ENCODE measurements around the gene CD68. TPM values are rescaled to one million over a fixed set of nuclear protein-coding genes. Genes with fewer than 3 reads are reported as not detected.

CD68 gene
- total and polyA plus RNA-seq, 2 experiments from 2014 or later = 64.0 to 80.4 TPM

DNA sequence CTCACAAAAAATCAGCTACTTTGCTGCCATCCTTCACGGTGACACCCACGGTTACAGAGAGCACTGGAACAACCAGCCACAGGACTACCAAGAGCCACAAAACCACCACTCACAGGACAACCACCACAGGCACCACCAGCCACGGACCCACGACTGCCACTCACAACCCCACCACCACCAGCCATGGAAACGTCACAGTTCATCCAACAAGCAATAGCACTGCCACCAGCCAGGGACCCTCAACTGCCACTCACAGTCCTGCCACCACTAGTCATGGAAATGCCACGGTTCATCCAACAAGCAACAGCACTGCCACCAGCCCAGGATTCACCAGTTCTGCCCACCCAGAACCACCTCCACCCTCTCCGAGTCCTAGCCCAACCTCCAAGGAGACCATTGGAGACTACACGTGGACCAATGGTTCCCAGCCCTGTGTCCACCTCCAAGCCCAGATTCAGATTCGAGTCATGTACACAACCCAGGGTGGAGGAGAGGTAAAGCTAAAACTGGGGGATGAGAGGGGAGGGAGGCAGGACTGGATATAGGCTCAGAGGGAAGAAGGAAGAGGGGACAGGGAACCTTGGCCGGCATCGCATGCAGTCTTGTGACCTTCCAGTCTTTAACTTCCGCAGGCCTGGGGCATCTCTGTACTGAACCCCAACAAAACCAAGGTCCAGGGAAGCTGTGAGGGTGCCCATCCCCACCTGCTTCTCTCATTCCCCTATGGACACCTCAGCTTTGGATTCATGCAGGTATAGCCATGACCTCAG, 581 bp downstream of the CD68 start:
- Histone ChIP-seq H3K4me1 (ENCODE audit: insufficient read depth) (peaks cover 36% of the 10 kb centered on the region), H3K79me2 (peaks cover 68% of the 10 kb centered on the region), H3K27me3 (no peaks in the 10 kb centered on the region), H3K9me3 (ENCODE audit: low read depth) (no peaks in the 10 kb centered on the region), H3K4me2 (peak overlapping the region; percentile 71), H4K20me1 (ENCODE audit: insufficient read depth, poor library complexity, severe bottlenecking) (peaks cover 32% of the 10 kb centered on the region), H2AFZ (no peak overlapping the region), H3K9me2 (replicated peaks; ENCODE audit: insufficient read depth) (no peaks in the 10 kb centered on the region), H3K4me3 (no peak overlapping the region), H3K27ac (peak overlapping the region; percentile 98), H3K36me3 (replicated peaks; ENCODE audit: insufficient read depth, low read depth) (peaks cover 2% of the 10 kb centered on the region)
- TF ChIP-seq EZH2 (IDR thresholded peaks at IDR 0.05; ENCODE audit: borderline replicate concordance) (no peak), EZH2phosphoT487 (IDR thresholded peaks at IDR 0.05; ENCODE audit: low read depth, severe bottlenecking, unreplicated experiment) (no peak)
- TF ChIP-seq, protein P1, sequence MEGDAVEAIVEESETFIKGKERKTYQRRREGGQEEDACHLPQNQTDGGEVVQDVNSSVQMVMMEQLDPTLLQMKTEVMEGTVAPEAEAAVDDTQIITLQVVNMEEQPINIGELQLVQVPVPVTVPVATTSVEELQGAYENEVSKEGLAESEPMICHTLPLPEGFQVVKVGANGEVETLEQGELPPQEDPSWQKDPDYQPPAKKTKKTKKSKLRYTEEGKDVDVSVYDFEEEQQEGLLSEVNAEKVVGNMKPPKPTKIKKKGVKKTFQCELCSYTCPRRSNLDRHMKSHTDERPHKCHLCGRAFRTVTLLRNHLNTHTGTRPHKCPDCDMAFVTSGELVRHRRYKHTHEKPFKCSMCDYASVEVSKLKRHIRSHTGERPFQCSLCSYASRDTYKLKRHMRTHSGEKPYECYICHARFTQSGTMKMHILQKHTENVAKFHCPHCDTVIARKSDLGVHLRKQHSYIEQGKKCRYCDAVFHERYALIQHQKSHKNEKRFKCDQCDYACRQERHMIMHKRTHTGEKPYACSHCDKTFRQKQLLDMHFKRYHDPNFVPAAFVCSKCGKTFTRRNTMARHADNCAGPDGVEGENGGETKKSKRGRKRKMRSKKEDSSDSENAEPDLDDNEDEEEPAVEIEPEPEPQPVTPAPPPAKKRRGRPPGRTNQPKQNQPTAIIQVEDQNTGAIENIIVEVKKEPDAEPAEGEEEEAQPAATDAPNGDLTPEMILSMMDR (IDR thresholded peaks at IDR 0.05; ENCODE audit: poor library complexity) = no peak
- DNase-seq (ENCODE audit: low spot score) = no peak
- WGBS (ENCODE audit: low lambda C conversion rate, missing lambda C conversion rate) = 89% methylated on average over 12 of the region's 12 CpGs

DNA sequence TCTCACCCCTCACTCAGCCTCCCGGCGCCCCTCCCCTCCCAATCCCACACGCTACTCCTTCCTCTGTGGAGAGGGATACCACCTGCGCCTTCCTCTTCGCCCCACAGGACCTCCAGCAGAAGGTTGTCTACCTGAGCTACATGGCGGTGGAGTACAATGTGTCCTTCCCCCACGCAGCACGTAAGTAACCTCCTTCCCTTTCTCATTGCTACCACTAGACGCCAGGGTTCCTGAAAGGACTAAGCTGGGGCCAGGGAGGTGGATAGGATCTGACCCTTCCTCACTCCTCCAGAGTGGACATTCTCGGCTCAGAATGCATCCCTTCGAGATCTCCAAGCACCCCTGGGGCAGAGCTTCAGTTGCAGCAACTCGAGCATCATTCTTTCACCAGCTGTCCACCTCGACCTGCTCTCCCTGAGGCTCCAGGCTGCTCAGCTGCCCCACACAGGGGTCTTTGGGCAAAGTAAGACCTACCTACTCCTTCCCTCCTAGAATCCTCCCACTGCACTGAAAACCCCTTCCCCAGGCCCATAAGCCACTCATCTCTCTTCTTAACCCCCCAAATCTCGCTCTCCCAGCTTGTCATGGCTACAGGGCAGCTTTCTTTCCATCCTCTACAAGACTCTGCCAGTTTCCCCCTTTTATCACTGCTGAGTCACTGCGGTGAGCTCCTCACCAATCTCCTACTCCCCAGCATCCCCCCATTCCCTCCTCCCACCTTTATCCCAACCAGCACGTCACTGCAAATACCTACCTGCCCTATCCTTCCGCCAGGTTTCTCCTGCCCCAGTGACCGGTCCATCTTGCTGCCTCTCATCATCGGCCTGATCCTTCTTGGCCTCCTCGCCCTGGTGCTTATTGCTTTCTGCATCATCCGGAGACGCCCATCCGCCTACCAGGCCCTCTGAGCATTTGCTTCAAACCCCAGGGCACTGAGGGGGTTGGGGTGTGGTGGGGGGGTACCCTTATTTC, 1.5 kb downstream of the CD68 start:
- peak overlapping the region; percentile 71 for H3K4me2 ChIP-seq
- peaks cover 24% of the 10 kb centered on the region for H4K20me1 ChIP-seq (ENCODE audit: insufficient read depth, poor library complexity, severe bottlenecking)
- H3K36me3 ChIP-seq (replicated peaks; ENCODE audit: insufficient read depth, low read depth) = no peaks in the 10 kb centered on the region
- no peaks in the 10 kb centered on the region for H3K9me2 ChIP-seq (replicated peaks; ENCODE audit: insufficient read depth)
- no peak for DNase-seq (ENCODE audit: low spot score)
- H3K9me3 ChIP-seq (ENCODE audit: low read depth) = no peaks in the 10 kb centered on the region
- no peak for TF ChIP-seq EZH2phosphoT487 (IDR thresholded peaks at IDR 0.05; ENCODE audit: low read depth, severe bottlenecking, unreplicated experiment)
- no peak for TF ChIP-seq EZH2 (IDR thresholded peaks at IDR 0.05; ENCODE audit: borderline replicate concordance)
- peaks cover 68% of the 10 kb centered on the region for H3K79me2 ChIP-seq
- H3K4me3 ChIP-seq = no peak overlapping the region
- peaks cover 28% of the 10 kb centered on the region for H3K4me1 ChIP-seq (ENCODE audit: insufficient read depth)
- H2AFZ ChIP-seq = no peak overlapping the region
- WGBS (ENCODE audit: low lambda C conversion rate, missing lambda C conversion rate) = 91% methylated on average over 23 of the region's 23 CpGs
- no peaks in the 10 kb centered on the region for H3K27me3 ChIP-seq
- peak overlapping the region; percentile 98 for H3K27ac ChIP-seq

DNA sequence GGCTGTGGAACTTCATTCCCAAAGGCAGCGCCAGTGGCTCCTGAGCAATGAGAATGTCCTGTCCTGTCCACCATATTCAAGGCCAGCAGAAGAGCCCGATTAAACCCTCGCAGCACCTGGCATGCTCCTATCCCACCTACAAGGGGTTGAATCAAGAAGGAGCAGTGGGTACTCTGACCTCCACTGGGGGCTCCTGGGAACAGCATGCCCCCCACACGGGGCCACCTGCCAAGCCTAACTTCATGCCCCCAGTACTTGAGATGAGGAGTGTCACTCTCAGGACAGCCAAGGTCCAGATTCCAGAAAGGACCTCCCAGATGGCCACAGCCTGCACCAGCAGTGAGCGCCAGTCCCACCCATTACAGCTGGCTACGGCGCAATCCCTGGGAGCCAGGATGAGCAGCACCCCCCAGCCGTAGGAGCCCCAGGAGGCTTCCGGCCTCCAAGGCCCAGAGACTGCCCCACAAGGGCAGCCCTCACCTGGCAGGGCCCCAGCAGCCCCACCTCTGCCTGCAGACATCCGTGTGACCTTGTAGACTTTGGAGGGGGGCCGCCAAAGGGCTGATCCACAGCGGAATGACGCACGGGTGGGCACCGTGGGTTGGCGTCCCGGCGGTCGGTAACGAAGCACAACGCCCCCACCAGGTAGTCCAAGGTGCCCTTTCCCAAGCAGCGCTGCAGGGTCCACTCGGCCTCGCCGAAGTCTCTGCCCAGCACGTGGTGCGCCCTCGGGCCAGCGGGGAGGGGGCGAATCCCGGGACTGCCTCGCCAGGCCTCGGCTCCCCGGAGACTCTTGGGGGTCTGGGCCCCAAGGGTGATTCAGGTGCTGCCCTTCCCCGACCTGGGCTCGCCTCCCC, 3.2 kb downstream of the CD68 start:
- H3K4me2 ChIP-seq = peak overlapping the region; percentile 67
- no peaks in the 10 kb centered on the region for H3K9me2 ChIP-seq (replicated peaks; ENCODE audit: insufficient read depth)
- peaks cover 54% of the 10 kb centered on the region for H3K79me2 ChIP-seq
- H3K27me3 ChIP-seq = no peaks in the 10 kb centered on the region
- H3K9me3 ChIP-seq (ENCODE audit: low read depth) = no peaks in the 10 kb centered on the region
- TF ChIP-seq EZH2phosphoT487 (IDR thresholded peaks at IDR 0.05; ENCODE audit: low read depth, severe bottlenecking, unreplicated experiment) (no peak), EZH2 (IDR thresholded peaks at IDR 0.05; ENCODE audit: borderline replicate concordance) (no peak)
- TF ChIP-seq, protein P1 (IDR thresholded peaks at IDR 0.05; ENCODE audit: poor library complexity) = no peak
- H3K36me3 ChIP-seq (replicated peaks; ENCODE audit: insufficient read depth, low read depth) = no peaks in the 10 kb centered on the region
- no peak overlapping the region for H2AFZ ChIP-seq
- peaks cover 26% of the 10 kb centered on the region for H3K4me1 ChIP-seq (ENCODE audit: insufficient read depth)
- H4K20me1 ChIP-seq (ENCODE audit: insufficient read depth, poor library complexity, severe bottlenecking) = peaks cover 6% of the 10 kb centered on the region
- peak overlapping the region; percentile 96 for H3K27ac ChIP-seq
- DNase-seq (ENCODE audit: low spot score) = no peak
- H3K4me3 ChIP-seq = no peak overlapping the region
- 96% methylated on average over 35 of the region's 36 CpGs for WGBS (ENCODE audit: low lambda C conversion rate, missing lambda C conversion rate)
